Measurements from ENCODE around the gene FAM200C. TPM values are rescaled to one million over a fixed set of nuclear protein-coding genes. Genes with fewer than 3 reads are reported as not detected.

FAM200C gene
- total RNA-seq, 2 experiments from 2014 or later: 0.84 to 0.93 TPM

- peaks cover 6% of the 10 kb centered on the region for H3K27me3 Mint-ChIP-seq (ENCODE audit: low read depth)
- no peak overlapping the region for H3K27ac Mint-ChIP-seq
- H3K4me1 Mint-ChIP-seq (ENCODE audit: low read depth): no peaks in the 10 kb centered on the region
- intact Hi-C loops (cut with micrococcal nuclease): no loop called here
- no peak overlapping the region for H3K4me3 Mint-ChIP-seq
- no peaks in the 10 kb centered on the region for H3K9me3 Mint-ChIP-seq
- CTCF ChIA-PET: no interaction called here
- no peak for DNase-seq
- H3K36me3 Mint-ChIP-seq (ENCODE audit: low read depth): no peaks in the 10 kb centered on the region
These were observed 38.1 kb downstream of the FAM200C start for GRCh38 chr5:160361624-160362228.

DNA sequence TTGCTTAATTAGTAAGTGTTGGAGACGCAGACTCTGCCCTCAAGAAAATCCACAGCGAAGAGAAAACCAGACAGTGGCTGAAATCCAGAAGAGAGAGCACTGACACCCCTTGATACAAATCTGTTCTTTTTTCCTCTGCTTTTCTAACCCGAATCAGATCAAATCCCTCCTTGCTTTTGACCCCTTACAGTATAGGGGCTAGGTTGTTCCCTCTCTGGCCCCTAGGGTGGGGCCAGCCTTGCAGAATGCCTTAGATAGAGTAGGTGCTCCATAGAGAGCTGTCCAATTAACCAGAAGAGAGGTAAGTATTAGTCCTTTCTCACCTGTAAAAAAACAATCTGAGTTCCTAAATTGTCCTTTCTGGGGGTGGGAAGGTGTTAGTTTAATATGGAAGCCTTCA is 39.5 kb downstream of the FAM200C start:
- no peaks in the 10 kb centered on the region for H3K36me3 Mint-ChIP-seq (ENCODE audit: low read depth)
- CTCF ChIA-PET: interaction anchor here (0.6 kb wide), 1 partner anchor 181 kb away, joined by 5 read pairs; no protein-coding TSS in a partner anchor
- peaks cover 3% of the 10 kb centered on the region for H3K27me3 Mint-ChIP-seq (ENCODE audit: low read depth)
- DNase-seq: no peak
- no peak overlapping the region for H3K27ac Mint-ChIP-seq
- no peaks in the 10 kb centered on the region for H3K9me3 Mint-ChIP-seq
- no peak overlapping the region for H3K4me3 Mint-ChIP-seq
- no peaks in the 10 kb centered on the region for H3K4me1 Mint-ChIP-seq (ENCODE audit: low read depth)
- intact Hi-C loops (cut with micrococcal nuclease): no loop called here

- no peaks in the 10 kb centered on the region for H3K9me3 Mint-ChIP-seq
- intact Hi-C loops (cut with micrococcal nuclease): no loop called here
- no peaks in the 10 kb centered on the region for H3K36me3 Mint-ChIP-seq (ENCODE audit: low read depth)
- CTCF ChIA-PET: interaction anchor here (0.6 to 0.9 kb wide), 2 partner anchors 180 to 338 kb away, joined by 3 to 5 read pairs; no protein-coding TSS in a partner anchor
- no peak overlapping the region for H3K4me3 Mint-ChIP-seq
- DNase-seq: no peak
- no peak overlapping the region for H3K27ac Mint-ChIP-seq
- H3K4me1 Mint-ChIP-seq (ENCODE audit: low read depth): no peaks in the 10 kb centered on the region
- H3K27me3 Mint-ChIP-seq (ENCODE audit: low read depth): no peaks in the 10 kb centered on the region
These were observed 40.0 kb downstream of the FAM200C start for GRCh38 chr5:160359816-160360215.

- intact Hi-C loops (cut with micrococcal nuclease): no loop called here
- CTCF ChIA-PET: interaction anchor here (0.9 kb wide), 1 partner anchor 337 kb away, joined by 3 read pairs; no protein-coding TSS in a partner anchor
- Mint-ChIP-seq H3K9me3 (no peaks in the 10 kb centered on the region), H3K36me3 (ENCODE audit: low read depth) (no peaks in the 10 kb centered on the region), H3K4me3 (no peak overlapping the region), H3K4me1 (ENCODE audit: low read depth) (no peaks in the 10 kb centered on the region), H3K27me3 (ENCODE audit: low read depth) (no peaks in the 10 kb centered on the region), H3K27ac (no peak overlapping the region)
- DNase-seq: no peak
These were observed 40.6 kb downstream of the FAM200C start for GRCh38 chr5:160359242-160359641.

DNA sequence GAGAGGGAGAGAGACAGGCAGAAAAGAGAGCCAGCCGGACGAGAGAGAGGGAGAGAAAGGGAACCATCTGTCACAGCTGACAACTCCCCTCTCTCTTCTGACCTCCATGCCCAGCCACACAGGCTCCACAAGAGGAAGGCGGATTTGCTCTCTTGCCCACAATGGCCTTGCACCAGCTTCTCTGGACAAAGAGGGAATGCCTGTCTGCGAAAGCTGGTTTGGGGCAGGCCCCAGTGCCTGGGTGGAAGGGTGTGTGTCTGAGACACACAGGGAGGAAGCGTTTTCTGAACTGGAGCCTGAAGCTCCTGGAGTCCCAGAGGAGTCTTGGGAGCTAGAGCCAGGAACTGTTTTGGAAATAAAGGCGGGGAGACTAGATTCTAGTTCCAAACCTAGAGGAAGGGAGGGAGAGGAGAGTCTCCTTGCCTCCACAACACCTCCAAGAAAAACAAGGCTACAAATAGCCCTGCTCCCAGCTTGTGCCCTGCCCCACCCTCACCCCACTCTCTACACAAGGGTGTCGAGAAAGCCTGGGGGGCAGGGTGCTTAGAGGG is 41.9 kb downstream of the FAM200C start:
- intact Hi-C loops (cut with micrococcal nuclease): no loop called here
- H3K4me3 Mint-ChIP-seq: no peak overlapping the region
- H3K27ac Mint-ChIP-seq: no peak overlapping the region
- CTCF ChIA-PET: interaction anchor here (1.0 kb wide), 1 partner anchor 159 kb away, joined by 3 read pairs; no protein-coding TSS in a partner anchor
- no peaks in the 10 kb centered on the region for H3K27me3 Mint-ChIP-seq (ENCODE audit: low read depth)
- DNase-seq: no peak
- no peaks in the 10 kb centered on the region for H3K9me3 Mint-ChIP-seq
- no peaks in the 10 kb centered on the region for H3K36me3 Mint-ChIP-seq (ENCODE audit: low read depth)
- no peaks in the 10 kb centered on the region for H3K4me1 Mint-ChIP-seq (ENCODE audit: low read depth)

DNA sequence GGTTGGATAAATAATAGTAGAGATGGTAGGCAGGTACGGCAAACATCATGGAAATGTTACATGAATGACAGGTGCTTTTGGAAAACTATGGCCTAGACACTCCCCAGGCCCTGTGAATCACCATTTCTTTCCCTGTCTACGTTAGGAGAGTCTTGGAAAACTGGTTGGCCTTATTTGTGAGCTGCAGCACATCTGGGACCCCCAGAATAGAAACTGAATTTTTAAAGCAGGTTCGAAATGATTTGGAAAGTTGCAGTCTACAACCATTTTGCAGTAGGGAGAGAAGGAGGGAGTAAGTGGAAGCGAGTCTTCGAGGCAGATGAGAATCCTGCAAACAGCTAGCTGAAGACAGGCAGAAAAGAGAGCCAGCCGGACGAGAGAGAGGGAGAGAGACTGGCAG is 42.5 kb downstream of the FAM200C start:
- Mint-ChIP-seq H3K4me3 (no peak overlapping the region), H3K36me3 (ENCODE audit: low read depth) (no peaks in the 10 kb centered on the region), H3K9me3 (no peaks in the 10 kb centered on the region), H3K27ac (no peak overlapping the region), H3K4me1 (ENCODE audit: low read depth) (no peaks in the 10 kb centered on the region), H3K27me3 (ENCODE audit: low read depth) (no peaks in the 10 kb centered on the region)
- CTCF ChIA-PET: interaction anchor here (0.6 to 1.3 kb wide), 2 partner anchors 12 to 336 kb away, joined by 3 read pairs; no protein-coding TSS in a partner anchor
- intact Hi-C loops (cut with micrococcal nuclease): no loop called here
- no peak for DNase-seq

GRCh38 chr5:160356550-160357347 is 43.1 kb downstream of the FAM200C start:
- no peak for DNase-seq
- intact Hi-C loops (cut with micrococcal nuclease): no loop called here
- Mint-ChIP-seq H3K4me1 (ENCODE audit: low read depth) (no peaks in the 10 kb centered on the region), H3K27ac (no peak overlapping the region), H3K9me3 (no peaks in the 10 kb centered on the region), H3K27me3 (ENCODE audit: low read depth) (no peaks in the 10 kb centered on the region), H3K4me3 (no peak overlapping the region), H3K36me3 (ENCODE audit: low read depth) (no peaks in the 10 kb centered on the region)
- CTCF ChIA-PET: interaction anchor here (0.6 to 1.3 kb wide), 2 partner anchors 11 to 335 kb away, joined by 3 read pairs; no protein-coding TSS in a partner anchor

DNA sequence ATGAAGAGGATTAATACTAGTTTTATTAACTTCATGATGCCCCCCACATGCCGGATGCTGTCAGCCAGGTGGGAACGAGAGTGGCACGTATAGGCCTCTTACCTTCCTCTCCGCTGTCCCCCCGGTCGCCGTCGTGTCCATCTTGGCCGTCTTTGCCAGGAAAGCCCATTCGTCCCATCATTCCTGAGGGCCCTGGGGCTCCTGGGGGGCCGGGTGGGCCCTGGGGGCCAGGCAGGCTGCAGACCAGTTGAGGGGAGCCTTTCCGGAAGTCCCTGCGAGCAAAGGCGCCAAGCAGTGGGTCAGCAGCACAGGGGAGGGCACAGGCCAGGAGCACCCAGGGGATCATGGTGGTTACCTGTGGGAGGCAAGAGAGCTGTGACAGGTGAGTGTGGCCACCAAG is 45.2 kb downstream of the FAM200C start:
- no peak for DNase-seq
- Mint-ChIP-seq H3K36me3 (ENCODE audit: low read depth) (no peaks in the 10 kb centered on the region), H3K9me3 (no peaks in the 10 kb centered on the region), H3K27me3 (ENCODE audit: low read depth) (no peaks in the 10 kb centered on the region), H3K27ac (no peak overlapping the region), H3K4me1 (ENCODE audit: low read depth) (no peaks in the 10 kb centered on the region), H3K4me3 (no peak overlapping the region)
- intact Hi-C loops (cut with micrococcal nuclease): no loop called here
- CTCF ChIA-PET: interaction anchor here (1.0 kb wide), 1 partner anchor 9 kb away, joined by 4 read pairs; no protein-coding TSS in a partner anchor

DNA sequence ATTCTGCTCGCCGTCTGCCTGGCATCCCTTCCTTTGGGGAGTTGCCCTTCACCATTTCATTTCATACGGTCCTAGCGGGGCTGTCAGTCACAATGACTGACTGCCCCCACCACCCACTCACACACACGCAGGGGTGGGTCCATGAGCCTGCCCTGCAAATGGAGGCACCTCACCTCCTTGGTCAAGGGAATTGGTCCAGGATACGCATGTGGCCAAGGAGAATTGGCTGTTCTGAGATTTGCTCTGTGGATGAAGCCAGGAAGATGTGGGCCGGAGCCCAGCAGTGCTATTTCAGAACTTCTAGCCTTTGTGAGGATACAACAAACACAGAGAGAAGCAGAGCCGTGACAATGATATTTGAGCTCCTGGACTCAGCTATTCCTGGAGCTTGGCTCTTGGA is 46.5 kb downstream of the FAM200C start:
- H3K9me3 Mint-ChIP-seq: no peaks in the 10 kb centered on the region
- CTCF ChIA-PET: interaction anchor here (0.7 to 0.9 kb wide), 2 partner anchors 11 to 70 kb away, joined by 3 to 4 read pairs; no protein-coding TSS in a partner anchor
- intact Hi-C loops (cut with micrococcal nuclease): no loop called here
- no peak for DNase-seq
- H3K27ac Mint-ChIP-seq: no peak overlapping the region
- H3K36me3 Mint-ChIP-seq (ENCODE audit: low read depth): no peaks in the 10 kb centered on the region
- H3K4me1 Mint-ChIP-seq (ENCODE audit: low read depth): no peaks in the 10 kb centered on the region
- no peaks in the 10 kb centered on the region for H3K27me3 Mint-ChIP-seq (ENCODE audit: low read depth)
- H3K4me3 Mint-ChIP-seq: no peak overlapping the region

GRCh38 chr5:160352308-160352707 is 47.5 kb downstream of the FAM200C start:
- no peaks in the 10 kb centered on the region for H3K4me1 Mint-ChIP-seq (ENCODE audit: low read depth)
- H3K27me3 Mint-ChIP-seq (ENCODE audit: low read depth): no peaks in the 10 kb centered on the region
- no peaks in the 10 kb centered on the region for H3K36me3 Mint-ChIP-seq (ENCODE audit: low read depth)
- no peak overlapping the region for H3K4me3 Mint-ChIP-seq
- H3K9me3 Mint-ChIP-seq: no peaks in the 10 kb centered on the region
- intact Hi-C loops (cut with micrococcal nuclease): no loop called here
- no peak overlapping the region for H3K27ac Mint-ChIP-seq
- DNase-seq: no peak
- CTCF ChIA-PET: interaction anchor here (1.3 kb wide), 1 partner anchor 13 kb away, joined by 4 read pairs; no protein-coding TSS in a partner anchor

- H3K36me3 Mint-ChIP-seq (ENCODE audit: low read depth): no peaks in the 10 kb centered on the region
- H3K4me3 Mint-ChIP-seq: no peak overlapping the region
- intact Hi-C loops (cut with micrococcal nuclease): loop anchor here (5.0 to 10.0 kb wide), 2 partner anchors 88 to 905 kb away; no protein-coding TSS in a partner anchor
- no peak overlapping the region for H3K27ac Mint-ChIP-seq
- no peaks in the 10 kb centered on the region for H3K27me3 Mint-ChIP-seq (ENCODE audit: low read depth)
- CTCF ChIA-PET: interaction anchor here (0.7 kb wide), 1 partner anchor 221 kb away, joined by 4 read pairs; no protein-coding TSS in a partner anchor
- no peaks in the 10 kb centered on the region for H3K9me3 Mint-ChIP-seq
- no peak for DNase-seq
- no peaks in the 10 kb centered on the region for H3K4me1 Mint-ChIP-seq (ENCODE audit: low read depth)
These were observed 49.9 kb downstream of the FAM200C start for GRCh38 chr5:160349935-160350303.

DNA sequence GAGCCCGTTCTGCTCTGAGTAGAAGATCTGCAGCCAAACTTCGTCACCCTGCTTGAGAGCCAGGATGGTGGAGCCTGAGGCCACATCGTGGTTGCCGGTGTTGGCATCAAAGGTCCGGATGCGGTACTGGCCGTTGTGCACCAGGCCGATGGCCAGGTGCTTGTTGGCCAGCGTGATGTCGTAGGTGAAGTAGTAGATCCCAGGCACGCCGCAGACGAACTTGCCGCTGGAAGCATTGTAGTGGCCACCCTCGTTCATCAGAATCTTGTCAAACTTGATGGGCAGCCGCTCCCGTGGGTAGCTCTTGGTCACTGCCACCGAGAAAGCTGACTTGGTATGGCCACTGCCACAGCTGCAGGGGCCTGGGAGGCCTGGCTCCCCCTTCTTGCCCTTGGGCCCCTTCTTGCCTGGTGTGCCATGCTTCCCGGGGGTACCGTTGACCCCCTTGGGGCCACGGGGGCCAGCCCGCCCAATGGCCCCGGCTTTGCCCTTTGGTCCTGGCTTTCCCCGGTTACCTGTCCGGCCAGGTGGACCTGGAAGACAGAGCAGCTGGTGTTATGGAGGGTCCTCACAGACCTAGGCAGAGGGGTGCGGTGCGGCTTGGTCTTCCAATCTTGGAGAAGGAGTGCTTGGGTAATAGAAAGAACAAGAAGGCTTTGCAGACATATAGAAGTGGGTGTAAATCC is 50.5 kb downstream of the FAM200C start:
- intact Hi-C loops (cut with micrococcal nuclease): loop anchor here (5.0 to 10.0 kb wide), 2 partner anchors 87 to 905 kb away; no protein-coding TSS in a partner anchor
- no peaks in the 10 kb centered on the region for H3K4me1 Mint-ChIP-seq (ENCODE audit: low read depth)
- H3K27me3 Mint-ChIP-seq (ENCODE audit: low read depth): no peaks in the 10 kb centered on the region
- CTCF ChIA-PET: no interaction called here
- no peak for DNase-seq
- no peaks in the 10 kb centered on the region for H3K9me3 Mint-ChIP-seq
- no peaks in the 10 kb centered on the region for H3K36me3 Mint-ChIP-seq (ENCODE audit: low read depth)
- H3K27ac Mint-ChIP-seq: no peak overlapping the region
- H3K4me3 Mint-ChIP-seq: no peak overlapping the region
